Measurements from ENCODE around the gene FAM174C.

Gene FAM174C

GRCh38 chr19:1275260-1275975 lies at the start of gene FAM174C:
FAM174C (plus strand) TSS chr19:1275530; CDS start chr19:1275550, 20 bp downstream.
- peak; percentile 93 for DNase-seq

DNA sequence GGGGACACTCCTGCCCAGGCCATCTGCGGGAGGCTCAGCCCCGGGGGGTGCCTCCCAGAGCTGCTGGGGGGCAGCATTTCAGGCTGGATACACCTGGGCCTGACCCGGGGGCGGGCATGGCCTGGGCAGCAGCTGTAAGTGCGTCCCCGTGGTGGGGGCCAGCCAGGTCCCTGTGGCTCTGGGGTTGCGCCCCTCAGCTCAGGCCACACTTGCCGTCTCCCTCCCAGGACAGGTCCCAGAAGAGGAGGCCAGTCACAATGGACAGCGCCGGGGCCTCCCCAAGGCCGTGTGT lies 49.2 kb upstream of the FAM174C start:
- no peak for DNase-seq

DNA sequence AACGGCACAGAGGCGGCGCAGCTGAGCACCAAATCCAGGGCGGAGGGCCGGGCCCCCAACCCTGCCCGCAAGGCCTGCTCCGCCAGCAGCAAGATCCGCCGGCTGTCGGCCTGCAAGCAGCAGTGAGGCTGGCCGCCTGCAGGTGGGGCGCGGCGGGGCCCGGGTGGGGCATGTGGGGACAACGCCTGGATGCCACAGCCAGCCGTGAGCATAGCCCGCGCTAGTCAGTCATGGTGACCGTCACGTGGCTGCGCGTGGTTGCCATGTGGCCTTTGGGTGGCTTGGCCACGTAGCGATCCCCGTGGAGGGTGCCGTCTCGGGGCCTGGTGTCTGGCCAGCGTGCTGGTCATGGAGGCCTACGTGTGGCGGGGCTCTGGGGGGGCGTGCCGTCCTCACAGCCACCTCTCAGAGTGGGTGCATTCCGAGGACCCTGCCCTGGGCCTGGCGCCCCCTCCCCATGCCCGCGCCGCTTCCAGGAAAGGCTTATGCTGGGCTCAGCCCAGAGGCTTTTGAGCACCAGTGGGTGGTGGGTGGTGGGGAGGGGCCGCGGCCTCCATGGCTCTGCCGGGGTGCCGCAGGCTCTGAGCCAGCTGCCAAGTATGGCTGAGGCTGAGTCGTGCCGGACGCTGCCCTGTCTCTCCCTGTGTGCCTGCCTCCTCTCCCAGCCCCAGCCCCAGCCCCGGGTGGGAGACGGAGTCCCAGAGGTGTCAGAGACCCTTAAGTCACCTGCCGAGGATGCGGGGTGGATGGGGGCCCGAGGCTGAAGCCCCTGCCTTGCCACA lies 48.6 kb upstream of the FAM174C start:
- no peak for DNase-seq

DNA sequence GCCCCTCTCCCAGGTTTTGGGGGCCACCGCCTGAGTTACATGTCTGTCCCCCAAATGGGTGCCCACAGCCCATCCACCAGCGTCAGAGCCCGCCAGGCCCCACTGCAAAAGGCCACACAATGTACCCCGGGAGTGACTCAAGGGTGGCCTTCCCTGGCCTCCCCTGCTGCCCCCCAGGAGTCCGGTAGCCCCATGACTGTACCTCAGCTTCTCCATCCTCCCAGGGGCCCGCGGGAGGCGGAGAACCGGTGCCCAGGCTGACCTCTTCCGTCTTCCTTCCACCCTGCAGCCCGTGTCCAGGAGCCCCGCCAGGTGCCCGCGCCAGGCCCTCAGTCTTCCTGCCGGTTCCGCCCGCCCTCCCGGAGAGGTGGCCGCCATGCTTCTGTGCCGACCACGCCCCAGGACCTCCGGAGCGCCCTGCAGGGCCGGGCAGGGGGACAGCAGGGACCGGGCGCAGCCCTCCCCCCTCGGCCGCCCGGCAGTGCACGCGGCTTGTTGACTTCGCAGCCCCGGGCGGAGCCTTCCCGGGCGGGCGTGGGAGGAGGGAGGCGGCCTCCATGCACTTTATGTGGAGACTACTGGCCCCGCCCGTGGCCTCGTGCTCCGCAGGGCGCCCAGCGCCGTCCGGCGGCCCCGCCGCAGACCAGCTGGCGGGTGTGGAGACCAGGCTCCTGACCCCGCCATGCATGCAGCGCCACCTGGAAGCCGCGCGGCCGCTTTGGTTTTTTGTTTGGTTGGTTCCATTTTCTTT lies 47.9 kb upstream of the FAM174C start:
- DNase-seq = no peak

- no peak for DNase-seq
Measured at GRCh38 chr19:1228161-1228957, 47.0 kb upstream of the FAM174C start.

DNA sequence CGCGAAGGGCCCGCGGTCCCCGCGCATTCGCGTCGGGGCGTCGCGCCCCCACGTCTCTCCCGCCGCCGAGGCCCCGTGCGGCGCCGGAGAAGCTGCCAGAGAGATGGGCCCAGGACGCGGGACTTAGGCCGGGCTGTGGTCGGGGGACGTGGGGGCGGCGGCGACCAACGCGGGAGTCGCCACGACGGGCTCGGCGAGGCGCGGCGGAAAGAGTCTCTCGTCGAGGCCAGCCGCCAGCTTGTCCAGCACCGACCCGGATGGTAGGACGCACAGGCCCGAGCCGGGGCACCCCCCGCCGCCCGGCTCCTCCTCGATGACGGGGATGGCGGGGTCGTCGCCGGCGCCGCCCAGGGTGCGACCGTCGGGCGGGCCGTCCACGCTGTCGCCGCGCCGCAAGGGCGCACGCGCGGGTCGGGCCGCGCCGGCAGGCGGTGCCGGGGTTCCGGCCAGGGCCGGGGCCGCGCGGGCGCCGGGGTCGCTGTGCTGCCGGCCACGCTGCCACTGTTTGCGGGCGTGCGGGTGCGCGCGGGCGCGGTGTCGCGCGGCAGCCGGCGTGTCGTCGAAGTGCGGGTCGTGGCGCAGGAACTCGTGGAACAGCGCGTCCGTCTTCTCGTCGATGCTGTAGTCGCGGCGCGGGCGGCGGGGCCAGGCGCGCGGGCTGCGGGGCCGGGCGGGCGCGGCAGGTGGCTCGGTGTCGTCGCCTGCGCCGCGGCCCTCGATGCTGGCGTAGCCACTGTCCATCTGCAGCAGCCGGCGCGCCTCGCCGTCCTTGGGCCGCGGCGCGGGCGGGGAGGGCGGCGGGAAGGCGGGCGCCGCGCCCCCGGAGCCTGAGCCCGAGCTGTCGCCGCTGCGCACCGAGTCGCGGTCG lies 46.0 kb upstream of the FAM174C start:
- no peak for DNase-seq

GRCh38 chr19:1229924-1230782 lies 45.2 kb upstream of the FAM174C start:
- no peak for DNase-seq

GRCh38 chr19:1230783-1231489 lies 44.4 kb upstream of the FAM174C start:
- no peak for DNase-seq

DNA sequence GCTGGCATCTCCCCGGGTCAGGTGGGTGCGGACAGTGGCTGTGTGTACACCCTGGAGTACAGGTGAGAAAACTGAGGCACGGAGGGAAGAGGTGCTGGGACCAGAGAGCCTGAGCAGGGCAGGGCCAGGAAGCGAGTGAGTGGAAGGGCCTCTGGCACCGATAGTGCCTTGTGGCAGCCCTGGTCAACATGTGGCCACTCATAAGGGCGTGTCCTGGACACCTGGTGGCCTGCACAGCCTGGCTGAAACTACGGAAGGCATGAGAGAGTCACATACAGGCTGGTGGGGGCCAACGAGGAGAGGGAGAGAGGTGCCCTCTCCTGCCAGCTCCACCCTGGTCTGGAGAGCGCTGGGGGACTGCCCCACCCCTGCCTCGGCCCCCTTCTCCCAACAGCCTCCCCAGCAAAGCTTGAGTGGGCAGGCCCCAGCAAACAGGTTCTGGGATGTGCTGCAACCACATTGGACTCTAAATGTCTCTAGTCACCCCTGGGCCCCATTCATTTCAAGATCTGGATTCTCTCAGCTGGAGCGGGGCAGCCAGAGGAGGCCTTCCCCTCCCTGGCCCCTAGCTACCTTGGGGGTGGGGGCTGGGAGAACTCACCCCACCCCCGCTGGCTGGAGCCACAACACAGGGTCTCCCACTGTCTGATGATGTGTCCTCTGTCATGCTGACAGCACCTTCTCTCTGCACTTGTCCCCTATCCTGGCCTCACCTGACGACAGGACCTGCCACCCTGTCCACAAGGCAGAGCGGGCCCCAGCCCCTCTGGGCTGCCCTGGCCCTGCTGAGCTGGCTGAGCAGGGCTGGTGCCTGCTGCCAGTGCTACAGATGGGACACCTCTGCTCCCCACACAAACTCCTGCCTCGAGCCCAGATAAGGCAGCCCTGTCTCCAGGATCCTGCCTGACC lies 43.3 kb upstream of the FAM174C start:
- DNase-seq = no peak

- DNase-seq = no peak
Measured at GRCh38 chr19:1232652-1233072, 42.7 kb upstream of the FAM174C start.

DNA sequence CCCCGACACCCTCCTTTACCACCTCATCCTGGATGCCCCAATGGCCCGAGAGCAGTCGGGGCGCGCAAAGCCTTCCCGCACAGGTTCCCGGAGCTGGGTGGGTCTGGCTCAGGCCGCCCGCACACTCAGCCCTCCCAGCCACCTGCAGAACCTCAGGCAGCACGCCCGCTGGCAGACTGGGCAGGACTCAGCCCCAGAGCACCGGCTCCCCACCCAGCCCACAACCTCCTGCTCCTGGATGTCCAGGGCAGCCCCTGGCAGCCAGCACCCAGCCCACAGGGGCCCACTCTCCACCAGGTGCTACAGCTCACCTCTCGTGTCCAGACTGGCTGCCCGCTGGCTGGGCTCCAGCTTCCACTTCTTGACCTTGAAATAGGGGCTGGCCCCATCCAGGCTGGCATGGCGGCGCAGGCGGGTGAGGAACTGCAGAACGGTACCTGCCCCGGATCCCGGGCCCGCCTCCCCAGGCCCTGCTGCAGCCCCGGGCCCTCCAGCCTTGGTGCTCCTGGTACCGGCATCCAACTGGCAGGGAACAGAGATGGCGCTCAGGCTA lies 42.1 kb upstream of the FAM174C start:
- no peak for DNase-seq

DNA sequence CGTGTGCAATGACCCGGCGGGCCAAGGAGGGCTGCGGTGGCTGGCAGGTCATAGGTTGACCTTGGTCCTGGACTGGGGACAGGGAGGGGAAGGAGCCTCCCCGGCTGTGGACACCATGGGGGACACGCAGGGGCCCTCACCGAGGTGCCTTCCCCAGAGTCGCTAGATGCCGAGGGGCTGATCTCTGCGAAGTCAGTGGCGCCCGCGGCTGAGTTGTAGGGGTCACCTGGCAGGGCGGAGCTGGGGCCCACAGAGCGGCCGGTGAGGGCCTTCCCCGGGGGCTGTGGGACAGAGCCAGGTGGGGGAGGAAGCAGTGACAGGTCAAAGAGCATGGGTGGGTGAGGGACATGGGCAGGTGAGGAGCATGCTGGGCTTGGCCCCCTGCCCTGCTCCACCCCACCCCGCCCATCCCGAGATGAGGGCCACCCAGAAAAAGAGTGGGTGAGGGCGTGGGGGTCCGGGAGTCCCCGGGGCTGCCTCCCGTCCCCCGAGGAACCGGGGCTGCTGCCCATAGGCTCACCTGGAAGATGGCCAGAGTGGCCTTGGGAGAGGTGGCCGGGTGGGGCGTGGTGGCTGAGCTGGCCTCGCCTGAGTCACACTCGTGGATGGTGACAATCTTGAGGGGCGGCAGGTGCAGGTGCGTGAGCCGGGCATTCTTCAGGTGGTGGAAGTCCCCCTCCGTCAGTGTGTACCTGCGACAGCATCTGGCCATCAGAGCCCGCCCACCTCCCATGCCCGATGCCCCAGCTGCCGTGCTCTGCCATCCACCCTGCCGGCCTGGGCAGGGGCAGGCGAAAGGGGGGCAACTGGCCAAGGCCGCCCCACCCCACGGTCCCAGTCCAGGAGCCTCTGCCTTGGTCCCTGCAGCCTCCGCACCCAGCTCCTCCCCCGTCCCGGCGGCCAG lies 41.0 kb upstream of the FAM174C start:
- DNase-seq = no peak

DNA sequence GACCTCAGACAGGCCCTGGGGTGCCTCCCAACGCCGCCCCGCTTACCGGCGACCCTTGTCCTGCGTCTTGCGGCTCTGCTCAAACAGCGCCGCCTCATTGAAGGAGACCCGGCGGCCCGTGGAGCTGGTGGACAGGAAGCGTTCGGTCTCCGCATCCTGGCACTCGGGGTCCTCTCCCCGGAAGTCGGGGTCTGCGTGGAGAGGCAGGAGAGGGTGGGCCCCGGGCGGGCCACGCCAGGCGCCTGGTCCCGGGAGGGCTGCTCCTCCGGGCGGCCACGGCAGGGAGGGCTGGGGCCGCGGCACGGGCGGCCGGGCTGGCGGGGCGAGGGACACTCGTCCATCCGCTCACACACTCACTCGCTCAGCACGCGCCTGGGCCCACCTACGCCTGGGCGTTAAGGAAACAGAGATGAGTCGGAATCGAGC lies 40.4 kb upstream of the FAM174C start:
- DNase-seq = no peak

- DNase-seq = no peak
Measured at GRCh38 chr19:1235625-1236538, 39.4 kb upstream of the FAM174C start.

- no peak for DNase-seq
Measured at GRCh38 chr19:1236576-1236975, 38.8 kb upstream of the FAM174C start.

GRCh38 chr19:1237027-1237659 lies 38.2 kb upstream of the FAM174C start:
- DNase-seq = peak; percentile 22
